GM11168 (cell line): ENCODE results near the gene TSPAN14.

ENCODE experiments used
- in situ Hi-C: fragments of 300-500 bp; cut with MboI; formaldehyde crosslinking; loops from one replicate; pipeline ENCODE4 v1.12.0; 2022; ENCODE audit warnings: low sequenced_read_pairs; ENCODE audit not compliant: unreplicated experiment

TSPAN14 gene

GRCh38 chr10:80501381-80501912, 47.3 kb downstream of the TSPAN14 start:
- in situ Hi-C loops = loop anchor here (5.0 kb wide), 1 partner anchor 49 kb away; the partner anchor contains the start of gene TSPAN14

- in situ Hi-C loops = loop anchor here (5.0 kb wide), 1 partner anchor 50 kb away; the partner anchor contains the start of gene TSPAN14
Measured at GRCh38 chr10:80501913-80502521, 47.9 kb downstream of the TSPAN14 start.

GRCh38 chr10:80502621-80503583, 48.8 kb downstream of the TSPAN14 start:
- in situ Hi-C loops = loop anchor here (5.0 kb wide), 1 partner anchor 51 kb away; the partner anchor contains the start of gene TSPAN14

- in situ Hi-C loops = loop anchor here (5.0 kb wide), 1 partner anchor 51 kb away; the partner anchor contains the start of gene TSPAN14
Measured at GRCh38 chr10:80503584-80504157, 49.6 kb downstream of the TSPAN14 start.

- in situ Hi-C loops = loop anchor here (5.0 kb wide), 1 partner anchor 52 kb away; the partner anchor contains the start of gene TSPAN14
Measured at GRCh38 chr10:80504158-80504811, 50.2 kb downstream of the TSPAN14 start.

- in situ Hi-C loops = loop anchor here (5.0 kb wide), 2 partner anchors 53 to 113 kb away; partner anchors contain the start of gene TSPAN14
Measured at GRCh38 chr10:80504897-80505465, 50.9 kb downstream of the TSPAN14 start.

- in situ Hi-C loops = loop anchor here (5.0 kb wide), 1 partner anchor 114 kb away; no protein-coding TSS in a partner anchor
Measured at GRCh38 chr10:80506189-80506575, 52.1 kb downstream of the TSPAN14 start.

- in situ Hi-C loops = loop anchor here (5.0 kb wide), 1 partner anchor 115 kb away; no protein-coding TSS in a partner anchor
Measured at GRCh38 chr10:80506836-80507487, 52.9 kb downstream of the TSPAN14 start.

GRCh38 chr10:80509108-80509402, 54.9 kb downstream of the TSPAN14 start:
- in situ Hi-C loops = loop anchor here (5.0 kb wide), 1 partner anchor 117 kb away; no protein-coding TSS in a partner anchor

- in situ Hi-C loops = loop anchor here (5.0 kb wide), 1 partner anchor 117 kb away; no protein-coding TSS in a partner anchor
Measured at GRCh38 chr10:80509403-80510161, 55.5 kb downstream of the TSPAN14 start.

- in situ Hi-C loops = no loop called here
Measured at GRCh38 chr10:80512031-80512526, 58.0 kb downstream of the TSPAN14 start.

GRCh38 chr10:80513106-80513505, 59.0 kb downstream of the TSPAN14 start:
- in situ Hi-C loops = no loop called here

- in situ Hi-C loops = no loop called here
Measured at GRCh38 chr10:80515511-80515910, 61.4 kb downstream of the TSPAN14 start.

- in situ Hi-C loops = no loop called here
Measured at GRCh38 chr10:80515941-80516340, 61.8 kb downstream of the TSPAN14 start.

- in situ Hi-C loops = no loop called here
Measured at GRCh38 chr10:80516506-80517075, 62.5 kb downstream of the TSPAN14 start.

- in situ Hi-C loops = no loop called here
Measured at GRCh38 chr10:80517416-80518142, 63.5 kb downstream of the TSPAN14 start.
